Stimulated activated CD4-positive, alpha-beta T cell treated with anti-CD3 and anti-CD28 coated beads, Interleukin-15, amount 100 ng/mL, for 1 hour (primary cell): ENCODE measurements around the gene IER5.

Source experiments
- DNase-seq, 2 donors: peaks; one replicate each; pipeline ENCODE4 v3.0.0-alpha.2; 2020; ENCODE audit warnings: low read depth in 1 of 2, low spot score in 1 of 2

Gene IER5

GRCh38 chr1:181131255-181131941, 42.9 kb downstream of the IER5 start:
- DNase-seq = no peak

GRCh38 chr1:181133441-181133951, 45.0 kb downstream of the IER5 start:
- no peak for DNase-seq

- DNase-seq = no peak
These were observed 45.5 kb downstream of the IER5 start for GRCh38 chr1:181133969-181134418.

- DNase-seq = no peak
These were observed 46.3 kb downstream of the IER5 start for GRCh38 chr1:181134543-181135436.

- DNase-seq = no peak
These were observed 46.9 kb downstream of the IER5 start for GRCh38 chr1:181135437-181135731.

- DNase-seq = no peak
These were observed 47.6 kb downstream of the IER5 start for GRCh38 chr1:181135815-181136737.

GRCh38 chr1:181136738-181137122, 48.2 kb downstream of the IER5 start:
- DNase-seq = no peak

GRCh38 chr1:181137217-181137743, 48.8 kb downstream of the IER5 start:
- DNase-seq = no peak

- DNase-seq = no peak
These were observed 51.1 kb downstream of the IER5 start for GRCh38 chr1:181139631-181140061.

GRCh38 chr1:181140398-181140797, 51.9 kb downstream of the IER5 start:
- DNase-seq = no peak

- DNase-seq = no peak
These were observed 52.4 kb downstream of the IER5 start for GRCh38 chr1:181140891-181141290.

- DNase-seq = peak; percentile 10 to 37
These were observed 53.0 kb downstream of the IER5 start for GRCh38 chr1:181141431-181141910.
